ENCODE results near the gene TMPRSS3.

Gene TMPRSS3

GRCh38 chr21:42390193-42390592 is 5.7 kb downstream of the TMPRSS3 start:
- no peak overlapping the region for H3K4me3 ChIP-seq (ENCODE audit: low read depth, low read length)
- no peak for TF ChIP-seq CTCF (conservative IDR thresholded peaks at IDR 0.05; ENCODE audit: low read depth, low read length)
- no peak for DNase-seq (ENCODE audit: low read depth)

- H3K4me3 ChIP-seq (ENCODE audit: low read depth, low read length): no peak overlapping the region
- no peak for TF ChIP-seq CTCF (conservative IDR thresholded peaks at IDR 0.05; ENCODE audit: low read depth, low read length)
- DNase-seq (ENCODE audit: low read depth): no peak
Observed at GRCh38 chr21:42389449-42389835, 6.4 kb downstream of the TMPRSS3 start.

GRCh38 chr21:42388740-42389448 is 7.0 kb downstream of the TMPRSS3 start:
- no peak for TF ChIP-seq CTCF (conservative IDR thresholded peaks at IDR 0.05; ENCODE audit: low read depth, low read length)
- DNase-seq (ENCODE audit: low read depth): no peak
- no peak overlapping the region for H3K4me3 ChIP-seq (ENCODE audit: low read depth, low read length)

GRCh38 chr21:42387843-42388340 is 8.0 kb downstream of the TMPRSS3 start:
- TF ChIP-seq CTCF (conservative IDR thresholded peaks at IDR 0.05; ENCODE audit: low read depth, low read length): no peak
- H3K4me3 ChIP-seq (ENCODE audit: low read depth, low read length): no peak overlapping the region
- no peak for DNase-seq (ENCODE audit: low read depth)

GRCh38 chr21:42387164-42387563 is 8.7 kb downstream of the TMPRSS3 start:
- no peak for TF ChIP-seq CTCF (conservative IDR thresholded peaks at IDR 0.05; ENCODE audit: low read depth, low read length)
- no peak overlapping the region for H3K4me3 ChIP-seq (ENCODE audit: low read depth, low read length)

GRCh38 chr21:42386034-42386591 is 9.7 kb downstream of the TMPRSS3 start:
- no peak overlapping the region for H3K4me3 ChIP-seq (ENCODE audit: low read depth, low read length)
- no peak for TF ChIP-seq CTCF (conservative IDR thresholded peaks at IDR 0.05; ENCODE audit: low read depth, low read length)
- no peak for DNase-seq (ENCODE audit: low read depth)

More at GRCh38 chr21:42387164-42387563, 8.7 kb downstream of the TMPRSS3 start:
- DNase-seq (ENCODE audit: low read depth): no peak

- no peak for DNase-seq (ENCODE audit: low read depth)
- no peak overlapping the region for H3K4me3 ChIP-seq (ENCODE audit: low read depth, low read length)
- TF ChIP-seq CTCF (conservative IDR thresholded peaks at IDR 0.05; ENCODE audit: low read depth, low read length): no peak
Observed at GRCh38 chr21:42385619-42386018, 10.2 kb downstream of the TMPRSS3 start.
